Glutamatergic neuron (in vitro differentiated cells): ENCODE data around the gene ARID4A. TPM values are rescaled to one million over a fixed set of nuclear protein-coding genes. Genes with fewer than 3 reads are reported as not detected.

Experiments
- DNase-seq: peaks from one replicate; pipeline ENCODE4 v3.0.0; 2022
- H3K27ac Mint-ChIP-seq: one replicate; pipeline ENCODE4 v1.8.0; 2020; ENCODE audit warnings: mild to moderate bottlenecking, mixed read lengths, inconsistent platforms; ENCODE audit not compliant: unreplicated experiment
- H3K27me3 Mint-ChIP-seq: one replicate; pipeline ENCODE4 v1.8.0; 2020; ENCODE audit warnings: mild to moderate bottlenecking, moderate library complexity, mixed read lengths, inconsistent platforms; ENCODE audit not compliant: unreplicated experiment
- H3K36me3 Mint-ChIP-seq: one replicate; pipeline ENCODE4 v1.8.0; 2020; ENCODE audit warnings: mild to moderate bottlenecking, mixed read lengths, inconsistent platforms; ENCODE audit not compliant: unreplicated experiment
- H3K4me1 Mint-ChIP-seq: one replicate; pipeline ENCODE4 v1.8.0; 2020; ENCODE audit warnings: mild to moderate bottlenecking, low read depth, mixed read lengths, inconsistent platforms; ENCODE audit not compliant: unreplicated experiment
- H3K4me3 Mint-ChIP-seq: one replicate; pipeline ENCODE4 v1.8.0; 2020; ENCODE audit warnings: mild to moderate bottlenecking, mixed read lengths, inconsistent platforms; ENCODE audit not compliant: unreplicated experiment
- H3K9me3 Mint-ChIP-seq: one replicate; pipeline ENCODE4 v1.8.0; 2020; ENCODE audit warnings: mild to moderate bottlenecking, moderate library complexity, mixed read lengths, inconsistent platforms; ENCODE audit not compliant: unreplicated experiment
- total RNA-seq: library from RNA; stranded (reverse); fragmentation: NEBNext Ultra II Directional; extraction: Animal tissue kit (Norgen Biotek cat#: 25700); gene quantifications from one replicate; pipeline ENCODE4 v1.2.1, GENCODE V29; 2021; ENCODE audit not compliant: unreplicated experiment
- TF ChIP-seq, protein P1 (sequence below): fragments of 200-600 bp; sonication (generic); IDR thresholded peaks from one replicate; pipeline ENCODE4 v1.5.0; 2021; ENCODE audit not compliant: partially characterized antibody, unreplicated experiment

The ARID4A gene
- total RNA-seq, 1 donor from 2014 or later = 22.4 TPM

- DNase-seq = no peak
- Mint-ChIP-seq H3K27ac (no peak overlapping the region), H3K9me3 (no peaks in the 10 kb centered on the region), H3K4me1 (no peaks in the 10 kb centered on the region), H3K27me3 (no peaks in the 10 kb centered on the region), H3K4me3 (no peak overlapping the region), H3K36me3 (no peaks in the 10 kb centered on the region)
- TF ChIP-seq, protein P1, sequence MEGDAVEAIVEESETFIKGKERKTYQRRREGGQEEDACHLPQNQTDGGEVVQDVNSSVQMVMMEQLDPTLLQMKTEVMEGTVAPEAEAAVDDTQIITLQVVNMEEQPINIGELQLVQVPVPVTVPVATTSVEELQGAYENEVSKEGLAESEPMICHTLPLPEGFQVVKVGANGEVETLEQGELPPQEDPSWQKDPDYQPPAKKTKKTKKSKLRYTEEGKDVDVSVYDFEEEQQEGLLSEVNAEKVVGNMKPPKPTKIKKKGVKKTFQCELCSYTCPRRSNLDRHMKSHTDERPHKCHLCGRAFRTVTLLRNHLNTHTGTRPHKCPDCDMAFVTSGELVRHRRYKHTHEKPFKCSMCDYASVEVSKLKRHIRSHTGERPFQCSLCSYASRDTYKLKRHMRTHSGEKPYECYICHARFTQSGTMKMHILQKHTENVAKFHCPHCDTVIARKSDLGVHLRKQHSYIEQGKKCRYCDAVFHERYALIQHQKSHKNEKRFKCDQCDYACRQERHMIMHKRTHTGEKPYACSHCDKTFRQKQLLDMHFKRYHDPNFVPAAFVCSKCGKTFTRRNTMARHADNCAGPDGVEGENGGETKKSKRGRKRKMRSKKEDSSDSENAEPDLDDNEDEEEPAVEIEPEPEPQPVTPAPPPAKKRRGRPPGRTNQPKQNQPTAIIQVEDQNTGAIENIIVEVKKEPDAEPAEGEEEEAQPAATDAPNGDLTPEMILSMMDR = no peak
Measured at GRCh38 chr14:58362798-58363412, 64.5 kb downstream of the ARID4A start.

DNA sequence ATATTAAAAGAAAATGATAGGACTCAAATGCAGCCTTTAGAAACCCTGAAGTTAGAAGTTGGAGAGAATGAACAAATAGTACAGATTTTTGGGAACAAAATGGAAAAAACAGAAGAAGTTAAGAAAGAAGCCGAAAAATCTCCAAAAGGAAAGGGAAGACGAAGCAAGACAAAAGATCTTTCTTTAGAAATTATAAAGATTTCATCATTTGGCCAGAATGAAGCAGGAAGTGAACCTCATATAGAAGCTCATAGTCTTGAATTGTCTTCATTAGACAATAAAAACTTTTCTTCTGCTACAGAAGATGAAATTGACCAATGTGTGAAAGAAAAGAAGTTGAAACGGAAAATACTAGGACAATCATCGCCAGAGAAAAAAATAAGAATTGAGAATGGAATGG, 66.0 kb downstream of the ARID4A start:
- TF ChIP-seq, protein P1 = no peak
- H3K27me3 Mint-ChIP-seq = no peaks in the 10 kb centered on the region
- no peak for DNase-seq
- H3K27ac Mint-ChIP-seq = no peak overlapping the region
- H3K4me3 Mint-ChIP-seq = no peak overlapping the region
- no peaks in the 10 kb centered on the region for H3K36me3 Mint-ChIP-seq
- no peaks in the 10 kb centered on the region for H3K9me3 Mint-ChIP-seq
- H3K4me1 Mint-ChIP-seq = no peaks in the 10 kb centered on the region

- Mint-ChIP-seq H3K27ac (no peak overlapping the region), H3K4me1 (no peaks in the 10 kb centered on the region), H3K4me3 (no peak overlapping the region), H3K27me3 (no peaks in the 10 kb centered on the region), H3K36me3 (no peaks in the 10 kb centered on the region), H3K9me3 (no peaks in the 10 kb centered on the region)
- TF ChIP-seq, protein P1 = no peak
- DNase-seq = no peak
Measured at GRCh38 chr14:58367296-58367695, 68.9 kb downstream of the ARID4A start.

- TF ChIP-seq, protein P1 = no peak
- no peaks in the 10 kb centered on the region for H3K4me1 Mint-ChIP-seq
- H3K27me3 Mint-ChIP-seq = no peaks in the 10 kb centered on the region
- H3K4me3 Mint-ChIP-seq = no peak overlapping the region
- no peak overlapping the region for H3K27ac Mint-ChIP-seq
- H3K36me3 Mint-ChIP-seq = no peaks in the 10 kb centered on the region
- H3K9me3 Mint-ChIP-seq = no peaks in the 10 kb centered on the region
- no peak for DNase-seq
Measured at GRCh38 chr14:58368956-58369355, 70.6 kb downstream of the ARID4A start.

GRCh38 chr14:58376791-58377190, 78.4 kb downstream of the ARID4A start:
- DNase-seq = no peak
- Mint-ChIP-seq H3K27me3 (no peaks in the 10 kb centered on the region), H3K4me3 (no peak overlapping the region), H3K36me3 (no peaks in the 10 kb centered on the region), H3K9me3 (no peaks in the 10 kb centered on the region), H3K27ac (no peak overlapping the region), H3K4me1 (no peaks in the 10 kb centered on the region)
- TF ChIP-seq, protein P1 = no peak
